Keratinocyte (primary cell): Measurements from ENCODE around the gene FAM47A. TPM values are rescaled to one million over a fixed set of nuclear protein-coding genes. Genes with fewer than 3 reads are reported as not detected.

ENCODE experiments used
- DNase-seq: peaks from one replicate; pipeline ENCODE4 v3.0.0-alpha.2; 2011; ENCODE audit warnings: low read depth, missing footprints, low spot score
- FAIRE-seq: peaks from 2 replicates; lab custom pipeline; 2011; peaks lifted over from hg19 to GRCh38; lab: Jason Lieb, UNC
- H2AFZ ChIP-seq: 2 replicates; pipeline ENCODE4 v1.6.0; 2012; ENCODE audit warnings: low read length, control low read depth, inconsistent platforms; ENCODE audit not compliant: control insufficient read depth
- H3K27ac ChIP-seq: 2 replicates; pipeline ENCODE4 v1.5.1; 2011; ENCODE audit warnings: low read length; ENCODE audit not compliant: control insufficient read depth, insufficient read depth
- H3K27me3 ChIP-seq: 3 replicates; pipeline ENCODE4 v1.6.0; 2011; ENCODE audit warnings: low read length; ENCODE audit not compliant: control insufficient read depth, insufficient read depth; ENCODE audit errors: extremely low read depth
- H3K36me3 ChIP-seq, 2 experiments: 2 replicates in 1 of 2; 3 replicates in 1 of 2; pipeline ENCODE4 v1.5.1; 2011; ENCODE audit warnings: low read length in 2 of 2, mild to moderate bottlenecking in 1 of 2; ENCODE audit not compliant: control insufficient read depth in 2 of 2, insufficient read depth in 2 of 2; ENCODE audit errors: extremely low read depth in 1 of 2
- H3K4me1 ChIP-seq: 3 replicates; pipeline ENCODE4 v1.5.1; 2011; ENCODE audit warnings: low read length; ENCODE audit not compliant: control insufficient read depth, insufficient read depth; ENCODE audit errors: extremely low read depth
- H3K4me2 ChIP-seq: 3 replicates; pipeline ENCODE4 v1.6.0; 2011; ENCODE audit warnings: low read depth, low read length; ENCODE audit not compliant: control insufficient read depth, insufficient read depth; ENCODE audit errors: extremely low read depth
- H3K4me3 ChIP-seq, 3 experiments: fragments of 200-600 bp in 1 of 3; sonication (generic) in 1 of 3; 2 replicates in 2 of 3; 3 replicates in 1 of 3; pipeline ENCODE4 v1.5.1; 2011 to 2016; ENCODE audit warnings: low read length in 3 of 3, mild to moderate bottlenecking in 3 of 3, control low read depth in 2 of 3, inconsistent platforms in 1 of 3, low read depth in 1 of 3, mixed read lengths in 1 of 3, mixed run types in 1 of 3, moderate library complexity in 1 of 3; ENCODE audit not compliant: control insufficient read depth in 2 of 3, insufficient read depth in 2 of 3; ENCODE audit errors: extremely low read depth in 1 of 3
- H3K79me2 ChIP-seq: 2 replicates; pipeline ENCODE4 v1.6.0; 2012; ENCODE audit warnings: low read length; ENCODE audit not compliant: control insufficient read depth, insufficient read depth
- H3K9ac ChIP-seq: 3 replicates; pipeline ENCODE4 v1.6.0; 2011; ENCODE audit warnings: low read length; ENCODE audit not compliant: control insufficient read depth, insufficient read depth; ENCODE audit errors: extremely low read depth
- H3K9me1 ChIP-seq: 3 replicates; pipeline ENCODE4 v1.6.0; 2011; ENCODE audit warnings: low read length; ENCODE audit not compliant: control insufficient read depth, insufficient read depth; ENCODE audit errors: extremely low read depth
- H3K9me3 ChIP-seq: 2 replicates; pipeline ENCODE4 v1.5.1; 2012; ENCODE audit warnings: low read depth, low read length; ENCODE audit not compliant: control insufficient read depth
- H4K20me1 ChIP-seq: 3 replicates; pipeline ENCODE4 v1.6.0; 2011; ENCODE audit warnings: low read length; ENCODE audit not compliant: control insufficient read depth, insufficient read depth; ENCODE audit errors: extremely low read depth
- EZH2 ChIP-seq: IDR thresholded peaks from one replicate; pipeline ENCODE4 v1.6.1; 2012; ENCODE audit warnings: inconsistent platforms, mild to moderate bottlenecking, low read length, moderate library complexity
- dilution Hi-C: fragments of 300-500 bp; cut with MboI; formaldehyde crosslinking; loops from one replicate; pipeline ENCODE4 v1.7.0; 2020; ENCODE audit warnings: low sequenced_read_pairs; ENCODE audit not compliant: extremely low pct_ligation_motif_present
- polyA minus RNA-seq, 3 experiments: library from RNA; depleted of rRNA, polyadenylated mRNA; stranded (reverse); fragments of >200 nt; gene quantifications; 1 replicate in 1 of 3; 2 replicates in 1 of 3; 3 replicates in 1 of 3; pipeline ENCODE4 v1.2.3, GENCODE V29; 2011
- polyA plus RNA-seq, 5 experiments: library from polyadenylated mRNA; depleted of rRNA in 3 of 5; stranded (reverse) in 3 of 5; stranded (forward) in 1 of 5; unstranded in 1 of 5; fragments of >200 nt; gene quantifications; 1 replicate in 1 of 5; 2 replicates in 3 of 5; 3 replicates in 1 of 5; pipeline versions ENCODE4 v1.2.1 to v1.2.3, GENCODE V29; 2011 to 2012; ENCODE audit warnings: missing spikeins in 2 of 5, low read depth in 1 of 5, low replicate concordance in 1 of 5
- TF ChIP-seq, protein P1 (sequence below), 3 experiments: IDR thresholded peaks in 1 of 3; conservative IDR thresholded peaks in 1 of 3; optimal IDR thresholded peaks in 1 of 3; 2 replicates in 2 of 3; 3 replicates in 1 of 3; pipeline versions ENCODE3 to v1.5.1; 2011; ENCODE audit warnings: low read length in 3 of 3, mild to moderate bottlenecking in 3 of 3, moderate library complexity in 2 of 3, control low read depth in 1 of 3, inconsistent platforms in 1 of 3; ENCODE audit not compliant: insufficient read depth in 2 of 3; ENCODE audit errors: extremely low read depth in 1 of 3

Gene FAM47A
- polyA plus RNA-seq: not detected in 3 replicates
- not detected for polyA plus RNA-seq (2011; ENCODE audit: low read depth)
- not detected in 2 replicates for polyA plus RNA-seq (2011; cell fraction: cytosol; rRNA removed)
- polyA plus RNA-seq (2011; cell fraction: nucleus; rRNA removed): not detected in 2 replicates
- polyA plus RNA-seq (2012; ENCODE audit: low replicate concordance): not detected in 2 replicates
- polyA minus RNA-seq: not detected in 3 replicates
- not detected for polyA minus RNA-seq (2011; cell fraction: cytosol; rRNA and poly(A)+ RNA removed)
- not detected in 2 replicates for polyA minus RNA-seq (2011; cell fraction: nucleus; rRNA and poly(A)+ RNA removed)

- H3K9me1 ChIP-seq: no peaks in the 10 kb centered on the region
- TF ChIP-seq EZH2: no peak
- TF ChIP-seq, protein P1, sequence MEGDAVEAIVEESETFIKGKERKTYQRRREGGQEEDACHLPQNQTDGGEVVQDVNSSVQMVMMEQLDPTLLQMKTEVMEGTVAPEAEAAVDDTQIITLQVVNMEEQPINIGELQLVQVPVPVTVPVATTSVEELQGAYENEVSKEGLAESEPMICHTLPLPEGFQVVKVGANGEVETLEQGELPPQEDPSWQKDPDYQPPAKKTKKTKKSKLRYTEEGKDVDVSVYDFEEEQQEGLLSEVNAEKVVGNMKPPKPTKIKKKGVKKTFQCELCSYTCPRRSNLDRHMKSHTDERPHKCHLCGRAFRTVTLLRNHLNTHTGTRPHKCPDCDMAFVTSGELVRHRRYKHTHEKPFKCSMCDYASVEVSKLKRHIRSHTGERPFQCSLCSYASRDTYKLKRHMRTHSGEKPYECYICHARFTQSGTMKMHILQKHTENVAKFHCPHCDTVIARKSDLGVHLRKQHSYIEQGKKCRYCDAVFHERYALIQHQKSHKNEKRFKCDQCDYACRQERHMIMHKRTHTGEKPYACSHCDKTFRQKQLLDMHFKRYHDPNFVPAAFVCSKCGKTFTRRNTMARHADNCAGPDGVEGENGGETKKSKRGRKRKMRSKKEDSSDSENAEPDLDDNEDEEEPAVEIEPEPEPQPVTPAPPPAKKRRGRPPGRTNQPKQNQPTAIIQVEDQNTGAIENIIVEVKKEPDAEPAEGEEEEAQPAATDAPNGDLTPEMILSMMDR (optimal IDR thresholded peaks at IDR 0.05 in 1 of 3, IDR thresholded peaks at IDR 0.05 in 1 of 3, conservative IDR thresholded peaks at IDR 0.05 in 1 of 3; ENCODE audit: extremely low read depth in 1 of 3, insufficient read depth in 2 of 3, low read length in 3 of 3): no peak
- no peaks in the 10 kb centered on the region for H3K9me3 ChIP-seq
- no peaks in the 10 kb centered on the region for H3K4me1 ChIP-seq
- no peaks in the 10 kb centered on the region for H3K79me2 ChIP-seq
- DNase-seq (no peak), FAIRE-seq (no peak)
- no peak within 1 kb of the TSS for H3K4me3 ChIP-seq
- no peaks in the 10 kb centered on the region for H3K36me3 ChIP-seq
- dilution Hi-C loops: no loop called here
- H2AFZ ChIP-seq: no peak within 1 kb of the TSS
- H4K20me1 ChIP-seq: no peaks in the 10 kb centered on the region
- no peak within 1 kb of the TSS for H3K4me2 ChIP-seq
- H3K27me3 ChIP-seq: no peaks in the 10 kb centered on the region
- no peak within 1 kb of the TSS for H3K27ac ChIP-seq
- no peak within 1 kb of the TSS for H3K9ac ChIP-seq
These were observed at the start of gene FAM47A for GRCh38 chrX:34132028-34132427. TSS of gene FAM47A (minus strand) at chrX:34132314. CDS start at chrX:34132278, 36 bp downstream.

DNA sequence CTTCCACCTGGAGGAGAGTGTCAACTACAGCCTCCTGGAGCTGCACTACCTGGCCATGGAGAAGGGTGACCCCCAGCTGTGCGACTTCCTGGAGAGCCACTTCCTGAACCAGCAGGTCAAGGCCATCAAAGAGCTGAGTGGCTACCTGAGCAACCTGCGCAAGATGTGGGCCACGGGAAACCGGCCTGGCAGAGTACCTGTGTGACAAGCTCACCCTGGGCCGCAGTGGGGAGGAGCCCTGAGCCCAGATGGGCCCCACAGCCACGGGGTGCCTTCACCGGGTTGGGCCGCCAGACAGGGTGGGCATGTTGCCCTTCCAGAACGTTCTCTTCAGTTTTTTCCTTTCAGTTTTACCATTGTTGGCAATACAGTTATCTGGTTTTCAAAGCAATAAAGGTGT lies 15.2 kb upstream of the FAM47A start:
- H2AFZ ChIP-seq: no peak overlapping the region
- H3K9ac ChIP-seq: no peak overlapping the region
- H3K4me1 ChIP-seq: no peaks in the 10 kb centered on the region
- FAIRE-seq (no peak), DNase-seq (no peak)
- no peak overlapping the region for H3K4me2 ChIP-seq
- H3K27me3 ChIP-seq: no peaks in the 10 kb centered on the region
- TF ChIP-seq, protein P1 (optimal IDR thresholded peaks at IDR 0.05 in 1 of 3, IDR thresholded peaks at IDR 0.05 in 1 of 3, conservative IDR thresholded peaks at IDR 0.05 in 1 of 3; ENCODE audit: extremely low read depth in 1 of 3, insufficient read depth in 2 of 3, low read length in 3 of 3): no peak
- TF ChIP-seq EZH2: no peak
- no peaks in the 10 kb centered on the region for H3K79me2 ChIP-seq
- dilution Hi-C loops: no loop called here
- H3K9me3 ChIP-seq: no peaks in the 10 kb centered on the region
- H4K20me1 ChIP-seq: no peaks in the 10 kb centered on the region
- H3K9me1 ChIP-seq: no peaks in the 10 kb centered on the region
- H3K27ac ChIP-seq: no peak overlapping the region
- H3K4me3 ChIP-seq: no peak overlapping the region
- no peaks in the 10 kb centered on the region for H3K36me3 ChIP-seq
